ENCODE data around the gene KAZALD1. TPM values are rescaled to one million over a fixed set of nuclear protein-coding genes. Genes with fewer than 3 reads are reported as not detected.

KAZALD1 gene
- total and polyA plus RNA-seq, 9 donors, result 22.3 to 63.9 (median 37.7) TPM

DNA sequence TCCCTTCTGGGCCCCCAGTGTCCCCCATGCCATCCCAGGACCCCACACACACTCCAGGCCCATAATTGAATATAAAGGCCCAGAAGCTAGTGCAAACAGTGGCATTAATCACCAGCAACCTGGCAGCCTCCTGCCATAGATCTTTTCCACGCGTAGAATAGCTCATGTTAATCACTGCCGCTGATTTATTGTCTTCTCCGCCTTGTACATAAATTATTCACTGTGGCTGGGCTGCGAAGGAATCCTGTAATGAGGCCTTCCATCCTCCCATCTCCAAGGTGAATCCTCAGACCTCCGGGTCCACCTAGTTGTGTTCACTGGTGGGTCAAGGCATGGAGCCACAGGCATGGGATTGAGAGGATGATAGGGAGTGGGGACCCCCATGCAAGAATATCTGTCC lies 33.2 kb downstream of the KAZALD1 start:
- Histone ChIP-seq H3K36me3 (ENCODE audit: control insufficient read depth, insufficient read depth, low read length) (no peaks in the 10 kb centered on the region), H3K27ac (ENCODE audit: low read length) (no peak overlapping the region), H3K4me3 (ENCODE audit: low read length) (no peak overlapping the region), H3K27me3 (ENCODE audit: control insufficient read depth, insufficient read depth, low read length) (peaks cover 82% of the 10 kb centered on the region), H3K4me1 (ENCODE audit: control insufficient read depth, insufficient read depth, low read length) (no peaks in the 10 kb centered on the region), H3K9me3 (replicated peaks; ENCODE audit: control insufficient read depth, low read depth, low read length) (no peaks in the 10 kb centered on the region)
- 72% methylated on average over 4 of the region's 6 CpGs for WGBS (ENCODE audit: insufficient coverage)
- DNase-seq, result no peak

DNA sequence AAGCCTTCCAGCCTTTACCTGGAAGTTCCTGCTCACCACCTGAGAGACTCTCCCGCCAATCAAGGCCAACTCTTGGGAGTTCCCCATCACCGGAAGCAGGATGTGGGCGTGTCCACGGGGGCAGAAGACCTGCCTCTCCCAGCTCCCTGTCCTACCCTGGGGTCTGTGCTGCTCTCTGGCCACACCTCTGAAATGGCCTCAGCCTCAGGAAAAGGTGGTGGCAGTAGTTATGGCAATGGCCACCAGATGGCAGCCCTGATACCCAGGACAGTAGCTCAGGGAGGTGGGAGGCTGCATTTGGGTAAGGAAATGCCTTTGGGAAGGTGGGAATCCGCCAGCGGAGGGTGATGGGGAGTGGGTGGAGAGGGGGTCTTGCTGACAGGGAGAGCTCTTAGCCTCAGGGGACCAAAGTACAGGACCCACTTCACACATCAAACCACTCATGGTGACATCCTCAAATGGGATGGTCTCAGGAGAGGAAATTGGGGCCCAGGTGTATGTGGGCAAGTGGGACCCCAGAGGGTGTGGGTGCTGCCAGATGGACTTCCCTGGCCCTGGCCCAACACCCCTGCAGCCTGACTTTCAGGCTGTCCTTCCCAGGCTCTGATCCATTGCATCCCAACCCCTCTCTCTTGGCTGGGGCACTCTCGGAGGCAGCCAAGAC lies 33.9 kb downstream of the KAZALD1 start:
- H3K4me1 ChIP-seq (ENCODE audit: control insufficient read depth, insufficient read depth, low read length), result no peaks in the 10 kb centered on the region
- no peak overlapping the region for H3K27ac ChIP-seq (ENCODE audit: low read length)
- H3K36me3 ChIP-seq (ENCODE audit: control insufficient read depth, insufficient read depth, low read length), result no peaks in the 10 kb centered on the region
- DNase-seq, result peak; percentile 47
- no peaks in the 10 kb centered on the region for H3K9me3 ChIP-seq (replicated peaks; ENCODE audit: control insufficient read depth, low read depth, low read length)
- H3K27me3 ChIP-seq (ENCODE audit: control insufficient read depth, insufficient read depth, low read length), result peaks cover 81% of the 10 kb centered on the region
- no peak overlapping the region for H3K4me3 ChIP-seq (ENCODE audit: low read length)
- 29% methylated on average over 3 of the region's 7 CpGs for WGBS (ENCODE audit: insufficient coverage)

DNA sequence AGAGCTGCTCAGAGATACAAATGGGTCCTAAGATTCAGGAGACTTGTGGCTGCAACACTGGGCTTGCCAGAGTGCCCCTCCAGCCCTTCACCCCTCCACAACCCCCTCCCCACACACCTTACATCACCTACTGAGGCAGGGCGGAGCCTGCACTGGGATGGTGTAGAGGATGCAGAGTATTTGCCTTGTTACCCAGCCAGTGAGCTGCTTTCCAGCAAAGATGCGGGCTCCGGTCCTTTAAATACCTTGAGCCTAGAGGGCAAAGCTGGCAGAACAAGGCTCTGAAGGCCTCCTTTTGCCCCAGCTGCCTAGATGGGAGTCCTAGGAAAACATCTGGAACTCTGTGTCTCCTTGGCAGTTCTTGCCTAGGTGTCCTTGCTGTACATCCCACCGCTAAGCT lies 34.6 kb downstream of the KAZALD1 start:
- Histone ChIP-seq H3K36me3 (ENCODE audit: control insufficient read depth, insufficient read depth, low read length) (no peaks in the 10 kb centered on the region), H3K9me3 (replicated peaks; ENCODE audit: control insufficient read depth, low read depth, low read length) (no peaks in the 10 kb centered on the region), H3K4me3 (ENCODE audit: low read length) (no peak overlapping the region), H3K27ac (ENCODE audit: low read length) (no peak overlapping the region), H3K27me3 (ENCODE audit: control insufficient read depth, insufficient read depth, low read length) (peaks cover 82% of the 10 kb centered on the region), H3K4me1 (ENCODE audit: control insufficient read depth, insufficient read depth, low read length) (no peaks in the 10 kb centered on the region)
- no peak for DNase-seq
- WGBS (ENCODE audit: insufficient coverage), result 85% methylated on average over 3 of the region's 4 CpGs

DNA sequence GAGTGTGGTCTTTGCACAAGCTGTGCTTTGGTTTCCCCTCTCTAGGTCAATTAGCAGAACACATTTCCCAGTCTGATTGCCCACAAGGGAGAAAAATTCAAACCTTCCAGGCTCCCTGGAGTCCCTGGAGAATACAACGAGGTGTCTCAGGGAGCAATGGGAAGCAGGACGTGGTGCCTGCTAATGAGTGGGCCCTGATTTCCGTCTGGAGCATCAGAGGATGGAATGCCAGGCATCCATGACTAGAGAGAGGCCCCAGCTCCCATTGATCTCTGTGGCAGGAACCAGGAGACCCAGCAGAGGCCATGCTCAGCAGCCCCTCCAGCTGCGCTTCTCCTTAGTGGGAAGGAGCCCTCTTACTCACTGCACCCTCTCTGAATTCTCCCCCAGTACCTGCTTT lies 36.1 kb downstream of the KAZALD1 start:
- no peak overlapping the region for H3K27ac ChIP-seq (ENCODE audit: low read length)
- WGBS (ENCODE audit: insufficient coverage), result 26% methylated on average over 4 of the region's 4 CpGs
- no peak overlapping the region for H3K4me3 ChIP-seq (ENCODE audit: low read length)
- no peaks in the 10 kb centered on the region for H3K36me3 ChIP-seq (ENCODE audit: control insufficient read depth, insufficient read depth, low read length)
- no peaks in the 10 kb centered on the region for H3K4me1 ChIP-seq (ENCODE audit: control insufficient read depth, insufficient read depth, low read length)
- no peak for DNase-seq
- no peaks in the 10 kb centered on the region for H3K9me3 ChIP-seq (replicated peaks; ENCODE audit: control insufficient read depth, low read depth, low read length)
- peaks cover 83% of the 10 kb centered on the region for H3K27me3 ChIP-seq (ENCODE audit: control insufficient read depth, insufficient read depth, low read length)

DNA sequence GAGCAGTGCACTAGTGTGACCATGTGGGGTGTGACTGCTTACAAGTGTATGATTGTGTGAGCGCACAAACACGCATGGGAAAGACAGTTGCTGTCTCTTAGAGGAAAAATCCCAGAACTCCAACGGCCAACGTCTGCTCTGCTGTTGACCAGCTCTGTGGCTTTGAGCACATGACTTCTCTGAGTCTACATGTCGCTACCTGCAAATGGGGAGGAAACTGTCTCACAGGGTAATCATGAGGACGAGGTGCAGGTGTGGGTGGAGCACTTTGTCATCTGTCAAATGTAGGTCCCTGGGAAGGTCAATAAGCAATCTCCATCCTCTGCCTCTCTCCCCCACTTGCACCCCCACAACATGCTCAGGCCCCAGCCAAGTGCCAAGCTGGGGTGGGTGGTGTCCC lies 38.1 kb downstream of the KAZALD1 start:
- 82% methylated on average over 4 of the region's 6 CpGs for WGBS (ENCODE audit: insufficient coverage)
- Histone ChIP-seq H3K27me3 (ENCODE audit: control insufficient read depth, insufficient read depth, low read length) (peaks cover 67% of the 10 kb centered on the region), H3K4me3 (ENCODE audit: low read length) (no peak overlapping the region), H3K27ac (ENCODE audit: low read length) (no peak overlapping the region), H3K9me3 (replicated peaks; ENCODE audit: control insufficient read depth, low read depth, low read length) (no peaks in the 10 kb centered on the region), H3K4me1 (ENCODE audit: control insufficient read depth, insufficient read depth, low read length) (no peaks in the 10 kb centered on the region), H3K36me3 (ENCODE audit: control insufficient read depth, insufficient read depth, low read length) (no peaks in the 10 kb centered on the region)
- DNase-seq, result no peak

DNA sequence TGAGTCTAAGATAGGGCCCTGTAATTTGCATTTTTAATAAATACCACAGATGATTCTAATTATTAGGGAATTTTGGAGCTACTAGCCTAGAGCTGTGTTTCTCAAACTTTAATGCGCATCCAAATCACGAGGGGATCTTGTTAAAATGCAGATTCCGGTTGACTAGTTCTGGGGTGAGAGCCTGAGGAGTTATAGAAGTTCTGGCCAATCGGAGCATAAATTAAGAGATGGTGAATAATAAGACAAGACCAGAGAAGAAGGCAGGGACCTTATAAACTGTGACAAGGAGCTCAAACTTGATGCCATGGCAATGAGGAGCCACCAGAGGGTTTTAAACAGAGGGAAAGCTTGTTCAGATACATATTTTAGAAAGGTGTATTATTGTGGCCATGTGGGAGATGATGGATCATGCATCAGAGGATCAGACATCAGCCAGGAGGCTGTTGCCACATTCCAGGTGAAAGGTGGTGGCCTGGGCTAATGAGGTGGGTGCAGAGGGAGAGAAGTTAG lies 39.6 kb downstream of the KAZALD1 start:
- 69% methylated on average over 4 of the region's 4 CpGs for WGBS (ENCODE audit: insufficient coverage)
- no peaks in the 10 kb centered on the region for H3K36me3 ChIP-seq (ENCODE audit: control insufficient read depth, insufficient read depth, low read length)
- peaks cover 62% of the 10 kb centered on the region for H3K27me3 ChIP-seq (ENCODE audit: control insufficient read depth, insufficient read depth, low read length)
- no peak for DNase-seq
- H3K4me1 ChIP-seq (ENCODE audit: control insufficient read depth, insufficient read depth, low read length), result no peaks in the 10 kb centered on the region
- H3K4me3 ChIP-seq (ENCODE audit: low read length), result no peak overlapping the region
- no peak overlapping the region for H3K27ac ChIP-seq (ENCODE audit: low read length)
- H3K9me3 ChIP-seq (replicated peaks; ENCODE audit: control insufficient read depth, low read depth, low read length), result no peaks in the 10 kb centered on the region

DNA sequence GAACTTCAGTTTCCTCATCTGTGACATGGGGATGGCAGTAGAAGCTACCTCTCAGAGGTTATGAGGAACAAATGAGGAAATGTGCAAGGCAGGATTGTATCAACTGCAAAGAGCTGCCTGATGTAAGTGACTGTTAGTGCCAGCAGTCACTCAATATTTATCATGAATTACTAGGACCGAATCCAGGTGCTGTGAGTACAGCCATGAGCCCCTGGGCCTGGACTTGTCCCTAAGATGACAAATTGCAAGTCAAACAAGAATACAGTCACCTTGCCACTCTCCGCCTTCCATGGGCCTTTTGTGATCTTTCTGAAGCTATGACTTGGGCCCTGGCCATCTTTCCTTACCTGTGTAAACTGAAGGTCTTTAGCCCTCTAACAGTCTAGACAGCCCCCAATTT lies 41.6 kb downstream of the KAZALD1 start:
- Histone ChIP-seq H3K9me3 (replicated peaks; ENCODE audit: control insufficient read depth, low read depth, low read length) (no peaks in the 10 kb centered on the region), H3K36me3 (ENCODE audit: control insufficient read depth, insufficient read depth, low read length) (no peaks in the 10 kb centered on the region), H3K27ac (ENCODE audit: low read length) (no peak overlapping the region), H3K4me3 (ENCODE audit: low read length) (no peak overlapping the region), H3K4me1 (ENCODE audit: control insufficient read depth, insufficient read depth, low read length) (no peaks in the 10 kb centered on the region), H3K27me3 (ENCODE audit: control insufficient read depth, insufficient read depth, low read length) (peaks cover 56% of the 10 kb centered on the region)
- 88% methylated on average over 1 of the region's 2 CpGs for WGBS (ENCODE audit: insufficient coverage)
- no peak for DNase-seq

DNA sequence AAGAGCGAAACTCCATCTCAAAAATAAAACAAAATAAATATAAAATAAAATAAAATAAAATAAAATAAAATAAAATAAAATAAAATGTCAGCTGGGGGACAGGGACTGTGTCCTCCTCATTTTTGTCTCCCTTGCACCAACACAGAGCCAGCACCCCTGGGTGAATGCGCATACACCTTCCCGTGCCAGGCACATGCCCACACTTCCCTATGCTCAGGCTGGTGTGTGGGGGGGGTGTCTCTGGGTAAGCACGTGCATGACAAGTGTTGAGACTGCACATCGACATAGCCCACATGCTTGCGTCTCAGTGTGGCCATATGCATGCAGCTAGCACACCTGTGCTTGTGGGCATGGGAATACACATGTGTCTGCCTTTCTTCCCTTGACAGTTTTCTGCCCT lies 44.6 kb downstream of the KAZALD1 start:
- Histone ChIP-seq H3K27ac (ENCODE audit: low read length) (no peak overlapping the region), H3K9me3 (replicated peaks; ENCODE audit: control insufficient read depth, low read depth, low read length) (no peaks in the 10 kb centered on the region), H3K27me3 (ENCODE audit: control insufficient read depth, insufficient read depth, low read length) (peaks cover 42% of the 10 kb centered on the region), H3K36me3 (ENCODE audit: control insufficient read depth, insufficient read depth, low read length) (no peaks in the 10 kb centered on the region), H3K4me1 (ENCODE audit: control insufficient read depth, insufficient read depth, low read length) (no peaks in the 10 kb centered on the region), H3K4me3 (ENCODE audit: low read length) (no peak overlapping the region)
- WGBS (ENCODE audit: insufficient coverage), result no CpG with 5 or more reads among the region's 6 CpGs
- DNase-seq, result no peak

DNA sequence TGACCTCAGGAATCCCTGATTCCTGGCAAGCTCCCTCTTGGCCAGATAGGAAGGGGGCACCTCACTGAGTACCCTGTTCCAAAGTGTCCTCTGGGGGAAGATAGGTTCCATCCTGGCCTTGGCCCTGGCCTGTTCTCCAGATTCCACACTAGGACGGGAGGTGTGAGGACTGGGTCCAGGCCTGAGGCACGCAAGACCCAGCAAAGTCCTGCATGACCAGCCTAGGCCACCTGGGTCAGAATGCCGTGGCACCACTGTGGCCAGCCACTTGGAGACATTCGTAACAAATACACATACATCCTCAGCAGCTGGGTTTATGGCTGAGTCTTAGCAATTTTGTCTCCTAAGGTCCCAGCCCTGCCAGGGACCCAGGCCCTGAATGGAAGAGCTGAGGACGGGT lies 46.0 kb downstream of the KAZALD1 start:
- Histone ChIP-seq H3K36me3 (ENCODE audit: control insufficient read depth, insufficient read depth, low read length) (no peaks in the 10 kb centered on the region), H3K27ac (ENCODE audit: low read length) (no peak overlapping the region), H3K9me3 (replicated peaks; ENCODE audit: control insufficient read depth, low read depth, low read length) (no peaks in the 10 kb centered on the region), H3K4me3 (ENCODE audit: low read length) (no peak overlapping the region), H3K27me3 (ENCODE audit: control insufficient read depth, insufficient read depth, low read length) (peaks cover 42% of the 10 kb centered on the region), H3K4me1 (ENCODE audit: control insufficient read depth, insufficient read depth, low read length) (no peaks in the 10 kb centered on the region)
- DNase-seq, result no peak
- WGBS (ENCODE audit: insufficient coverage), result 79% methylated on average over 5 of the region's 5 CpGs

DNA sequence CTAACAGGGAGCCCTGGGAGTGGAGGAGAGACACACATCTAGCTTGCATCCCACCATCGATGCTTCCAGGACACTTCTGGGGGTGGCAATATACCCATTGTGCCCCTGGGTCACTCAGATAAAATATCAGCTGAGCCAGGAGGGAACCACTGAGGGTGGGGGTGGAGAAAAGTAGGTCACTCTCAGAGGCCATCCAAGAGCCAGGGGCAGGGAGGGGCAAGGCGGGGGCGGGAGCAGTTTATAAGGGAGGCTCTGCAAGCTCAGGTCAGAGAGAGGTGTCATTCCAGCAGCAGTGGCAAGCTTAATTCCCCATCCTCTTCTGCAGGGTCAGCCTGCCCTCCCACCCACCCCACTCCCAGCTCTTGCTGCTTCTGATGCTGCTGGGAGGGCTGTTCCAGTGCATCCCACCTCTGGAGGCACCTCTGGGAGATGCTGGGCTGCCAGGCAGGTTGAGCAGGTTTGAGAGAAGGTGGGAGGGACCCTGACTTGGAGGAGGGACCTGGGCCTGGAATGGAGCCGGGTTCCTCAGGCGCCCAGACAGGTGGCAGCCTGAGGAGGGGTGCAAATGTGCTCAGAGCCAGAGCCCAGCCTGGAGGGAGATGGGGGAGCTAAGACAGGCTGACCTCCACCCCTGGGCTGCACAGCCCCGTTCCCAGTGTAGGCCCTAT lies 49.2 kb downstream of the KAZALD1 start:
- Histone ChIP-seq H3K4me3 (ENCODE audit: low read length) (no peak overlapping the region), H3K27me3 (ENCODE audit: control insufficient read depth, insufficient read depth, low read length) (peaks cover 52% of the 10 kb centered on the region), H3K36me3 (ENCODE audit: control insufficient read depth, insufficient read depth, low read length) (no peaks in the 10 kb centered on the region), H3K4me1 (ENCODE audit: control insufficient read depth, insufficient read depth, low read length) (no peaks in the 10 kb centered on the region), H3K9me3 (replicated peaks; ENCODE audit: control insufficient read depth, low read depth, low read length) (no peaks in the 10 kb centered on the region), H3K27ac (ENCODE audit: low read length) (no peak overlapping the region)
- no peak for DNase-seq
- WGBS (ENCODE audit: insufficient coverage), result 11% methylated on average over 3 of the region's 6 CpGs
